Left colon (tissue), 2 donors: Measurements from ENCODE around the gene KCNQ2. TPM values are rescaled to one million over a fixed set of nuclear protein-coding genes. Genes with fewer than 3 reads are reported as not detected.

ENCODE experiments used
- ATAC-seq: fragments of 200-7000 bp; cut with Tn5 transposase; one replicate; pipeline ENCODE4 v1.9.1; 2020; ENCODE audit warnings: mild to moderate bottlenecking, moderate library complexity
- DNase-seq, 2 donors: peaks; one replicate each; pipeline ENCODE4 v3.0.0-alpha.2; 2020
- intact Hi-C, 2 donors: fragments of 100-400 bp; cut with DNase I in 1 of 2; cut with micrococcal nuclease in 1 of 2; formaldehyde crosslinking; loops; one replicate each; pipeline versions ENCODE4 v1.11.2 to v1.14.0; 2022; cut with DNase I, micrococcal nuclease
- total RNA-seq, 2 donors: library from RNA; stranded (reverse); fragmentation: NEBNext Ultra II Directional; extraction: Animal tissue kit (Norgen Biotek cat#: 25700); gene quantifications; one replicate each; pipeline ENCODE4 v1.2.1, GENCODE V29; 2021
- donor health status: DM: no; HTN: no; CAD: no.
- donor health status: DM: yes; HTN: yes; CAD: no.

Gene KCNQ2
- total RNA-seq, 2 donors from 2014 or later: 0.21 to 0.28 TPM

GRCh38 chr20:63428906-63429575, 43.4 kb downstream of the KCNQ2 start:
- intact Hi-C loops: no loop called here
- no peak for DNase-seq

DNA sequence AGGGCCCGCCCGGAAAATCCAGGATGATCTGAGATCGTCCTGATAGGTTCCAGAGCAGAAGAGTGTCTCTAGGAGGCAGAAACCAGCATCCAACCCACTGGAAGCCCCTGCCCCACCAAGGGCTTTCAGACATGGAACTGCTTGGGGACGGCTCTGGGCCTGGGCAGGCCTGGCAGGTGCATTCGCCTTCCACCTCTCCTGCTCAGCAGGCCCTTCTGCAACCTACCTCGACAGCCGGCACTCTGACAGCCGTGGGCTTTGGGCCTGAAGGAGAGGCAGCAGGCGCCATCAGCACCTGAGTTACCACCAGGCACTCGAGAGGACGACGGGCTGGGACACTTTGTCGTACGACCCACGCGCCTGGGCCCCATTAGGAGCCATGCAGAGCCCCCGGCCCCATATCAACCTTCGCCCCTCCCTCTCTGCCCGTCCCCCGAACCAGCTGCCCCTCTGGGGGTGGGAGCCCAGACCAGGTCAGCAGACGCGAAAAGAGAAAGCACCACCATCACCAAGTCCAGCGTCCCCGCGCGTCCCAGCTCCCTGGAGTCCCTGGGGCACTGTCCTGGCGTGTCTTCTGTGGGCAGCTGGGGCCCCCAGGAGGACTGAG, 44.6 kb downstream of the KCNQ2 start:
- ATAC-seq (no peak), DNase-seq (no peak)
- intact Hi-C loops: no loop called here

More at GRCh38 chr20:63428906-63429575, 43.4 kb downstream of the KCNQ2 start:
- ATAC-seq: no peak

DNA sequence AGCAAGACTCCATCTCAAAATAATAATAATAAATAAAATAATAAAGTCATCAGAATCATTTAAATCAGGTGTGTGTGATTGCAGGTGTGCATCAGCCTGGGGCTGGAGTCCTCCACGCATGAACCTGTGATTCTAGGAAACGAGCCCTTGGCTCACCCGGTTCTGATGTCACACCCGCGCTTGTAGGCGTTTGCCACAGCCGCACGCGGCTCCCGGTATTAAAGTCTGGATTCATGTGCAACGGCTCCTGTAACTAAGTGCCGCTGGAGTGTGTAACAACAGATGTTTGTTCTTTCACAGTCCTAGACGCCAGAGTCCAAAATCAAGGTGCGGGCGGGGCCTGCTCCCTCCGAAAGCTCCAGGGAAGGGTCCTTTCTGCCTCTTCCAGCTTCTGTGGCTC, 45.2 kb downstream of the KCNQ2 start:
- ATAC-seq: no peak
- intact Hi-C loops: no loop called here
- no peak for DNase-seq

DNA sequence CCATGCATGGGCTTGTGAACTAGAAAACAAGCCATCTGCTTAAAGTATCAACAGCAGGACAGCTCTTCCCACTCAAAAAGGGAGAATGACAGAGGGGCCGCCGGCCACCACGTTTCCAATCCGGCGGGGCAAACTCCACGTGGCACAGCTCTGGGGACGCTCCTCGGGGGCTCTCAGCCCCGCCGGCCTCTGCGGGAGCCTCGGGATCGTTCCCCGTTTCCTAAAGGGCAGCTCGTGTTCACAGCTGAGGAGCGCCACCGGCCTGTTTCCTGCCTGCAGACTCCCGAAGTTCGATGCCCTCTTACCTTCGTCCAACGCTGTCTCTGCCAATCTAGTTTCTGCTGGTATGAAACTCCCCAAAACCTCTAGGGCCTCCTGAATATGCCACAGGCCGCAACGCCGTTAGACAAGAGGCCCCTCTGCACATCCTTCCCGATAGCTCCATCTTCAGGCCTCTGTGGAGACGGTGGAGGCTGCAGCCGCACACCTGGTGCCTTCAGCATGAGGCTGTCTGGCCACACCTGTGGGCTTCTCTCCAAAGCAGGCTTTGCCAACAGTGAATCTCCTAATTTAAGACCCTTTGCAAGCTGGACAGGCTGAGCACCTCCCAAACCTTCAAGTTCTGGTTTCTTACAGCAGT, 46.5 kb downstream of the KCNQ2 start:
- no peak for ATAC-seq
- no peak for DNase-seq
- intact Hi-C loops: no loop called here

DNA sequence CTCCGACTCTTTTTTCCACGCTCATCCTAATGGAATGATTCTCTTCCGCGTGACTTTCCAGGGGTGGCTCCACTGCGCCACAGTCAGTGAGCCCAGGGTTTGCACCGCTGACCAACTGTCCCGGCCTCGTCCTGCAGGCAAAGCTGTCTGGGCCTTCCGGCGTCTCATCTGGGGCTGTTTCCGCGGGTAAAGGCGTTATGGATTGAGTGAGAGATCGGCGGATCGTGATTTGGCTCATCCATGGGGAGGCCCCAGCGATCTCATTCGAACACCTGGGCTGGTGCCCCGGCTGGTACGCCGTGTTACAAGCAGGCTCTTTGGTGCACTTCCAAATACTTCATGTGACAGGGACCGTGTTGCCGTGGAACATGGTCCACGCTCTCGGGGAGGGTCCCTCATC, 47.8 kb downstream of the KCNQ2 start:
- intact Hi-C loops: no loop called here
- no peak for DNase-seq
- ATAC-seq: no peak

- DNase-seq (no peak), ATAC-seq (no peak)
- intact Hi-C loops: no loop called here
These were observed 48.7 kb downstream of the KCNQ2 start for GRCh38 chr20:63423751-63424150.

DNA sequence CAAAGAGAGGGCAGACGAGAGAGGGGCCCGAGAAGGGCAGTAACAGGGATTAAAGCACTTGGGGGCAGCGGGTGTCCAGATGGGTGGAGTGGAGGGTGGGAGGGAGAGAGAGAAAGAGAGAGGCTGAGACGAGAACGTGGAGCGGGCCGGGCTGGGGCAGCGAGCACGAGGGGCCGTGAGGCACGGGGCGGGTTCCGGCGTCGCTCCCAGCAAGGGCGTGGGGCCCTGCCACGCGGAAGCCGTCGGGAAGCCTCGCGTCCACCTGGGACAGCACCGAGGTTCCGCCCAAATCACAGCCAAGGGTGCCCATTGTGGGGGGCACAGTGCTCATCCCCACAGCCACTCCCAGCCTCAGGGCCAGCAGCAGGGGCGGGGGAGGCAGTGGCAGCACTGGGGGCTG, 49.8 kb downstream of the KCNQ2 start:
- no peak for DNase-seq
- no peak for ATAC-seq
- intact Hi-C loops: no loop called here

DNA sequence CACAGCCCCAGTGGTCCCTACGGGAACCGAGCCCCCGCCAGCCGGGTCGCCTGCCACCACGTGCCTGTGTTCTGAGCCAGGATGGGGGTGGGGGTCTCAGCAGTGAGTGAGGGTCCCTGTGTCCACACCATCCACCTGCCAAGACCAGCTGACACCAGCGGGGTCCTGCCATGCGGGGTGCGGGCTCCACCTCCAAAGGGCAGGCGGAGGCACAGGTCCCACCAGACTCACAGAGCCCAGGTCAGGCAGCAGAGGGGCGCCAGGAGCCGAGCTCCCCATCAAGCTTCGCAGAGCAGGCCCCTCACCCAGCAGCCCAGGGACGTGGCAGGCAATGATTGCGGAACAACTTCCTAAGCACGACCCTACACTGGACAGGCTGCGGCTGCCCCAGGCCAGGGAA, 50.5 kb downstream of the KCNQ2 start:
- ATAC-seq (no peak), DNase-seq (no peak)
- intact Hi-C loops: no loop called here

DNA sequence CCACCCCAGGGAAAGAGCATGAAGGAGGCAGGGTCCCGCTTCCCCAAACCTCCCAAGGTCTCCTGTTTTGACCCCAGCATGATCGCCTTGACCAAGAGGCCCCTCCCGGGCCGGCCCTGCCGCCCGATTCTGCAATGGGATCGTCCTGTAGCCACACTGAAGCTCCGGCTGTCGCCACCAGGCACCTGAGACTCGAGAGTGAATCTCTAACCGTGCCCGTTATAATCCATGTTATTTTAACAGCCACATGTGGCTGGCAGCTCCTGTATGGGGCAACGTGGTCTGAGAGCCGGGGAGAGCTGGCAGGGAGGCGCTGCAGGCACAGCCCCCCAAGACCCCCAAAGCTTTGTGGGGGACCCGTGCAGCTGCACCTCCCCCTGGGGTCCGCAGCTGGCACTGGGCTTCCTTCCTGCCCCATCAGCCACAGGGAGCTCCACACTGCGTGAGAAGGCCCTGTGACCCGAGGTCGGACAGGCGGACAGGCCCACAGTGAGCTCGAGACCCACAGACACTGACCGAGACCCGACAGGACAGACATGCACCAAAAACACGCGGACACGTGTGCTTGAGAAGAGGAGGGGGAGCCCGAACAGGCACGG, 51.3 kb downstream of the KCNQ2 start:
- intact Hi-C loops: no loop called here
- ATAC-seq (no peak), DNase-seq (no peak)

GRCh38 chr20:63420359-63421093, 51.9 kb downstream of the KCNQ2 start:
- intact Hi-C loops: no loop called here
- DNase-seq (no peak), ATAC-seq (no peak)

- ATAC-seq: no peak
- intact Hi-C loops: no loop called here
- DNase-seq: no peak
These were observed 53.2 kb downstream of the KCNQ2 start for GRCh38 chr20:63419299-63419698.

- intact Hi-C loops: no loop called here
These were observed 53.8 kb downstream of the KCNQ2 start for GRCh38 chr20:63418617-63419016.

DNA sequence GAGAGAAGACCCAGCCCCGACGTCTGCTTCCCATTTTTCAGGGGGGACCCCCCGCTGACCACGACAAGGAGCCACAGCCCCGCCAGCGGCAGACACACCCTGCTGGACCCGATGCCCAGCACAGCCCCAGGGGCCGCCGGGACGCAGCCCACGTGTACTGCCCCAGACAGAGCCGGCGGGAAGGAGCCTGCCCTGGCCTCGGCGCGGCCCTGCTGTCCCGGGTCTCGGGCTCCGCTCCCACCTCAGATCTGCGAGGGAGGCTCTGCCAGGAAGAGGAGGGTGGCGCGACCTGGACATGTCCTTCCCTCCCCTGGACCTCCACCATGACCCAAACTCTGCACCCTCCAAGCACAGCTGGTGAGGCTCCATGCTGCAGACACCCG, 54.7 kb downstream of the KCNQ2 start:
- ATAC-seq: no peak
- intact Hi-C loops: no loop called here
- no peak for DNase-seq

More at GRCh38 chr20:63418617-63419016, 53.8 kb downstream of the KCNQ2 start:
- no peak for DNase-seq
- ATAC-seq: no peak

DNA sequence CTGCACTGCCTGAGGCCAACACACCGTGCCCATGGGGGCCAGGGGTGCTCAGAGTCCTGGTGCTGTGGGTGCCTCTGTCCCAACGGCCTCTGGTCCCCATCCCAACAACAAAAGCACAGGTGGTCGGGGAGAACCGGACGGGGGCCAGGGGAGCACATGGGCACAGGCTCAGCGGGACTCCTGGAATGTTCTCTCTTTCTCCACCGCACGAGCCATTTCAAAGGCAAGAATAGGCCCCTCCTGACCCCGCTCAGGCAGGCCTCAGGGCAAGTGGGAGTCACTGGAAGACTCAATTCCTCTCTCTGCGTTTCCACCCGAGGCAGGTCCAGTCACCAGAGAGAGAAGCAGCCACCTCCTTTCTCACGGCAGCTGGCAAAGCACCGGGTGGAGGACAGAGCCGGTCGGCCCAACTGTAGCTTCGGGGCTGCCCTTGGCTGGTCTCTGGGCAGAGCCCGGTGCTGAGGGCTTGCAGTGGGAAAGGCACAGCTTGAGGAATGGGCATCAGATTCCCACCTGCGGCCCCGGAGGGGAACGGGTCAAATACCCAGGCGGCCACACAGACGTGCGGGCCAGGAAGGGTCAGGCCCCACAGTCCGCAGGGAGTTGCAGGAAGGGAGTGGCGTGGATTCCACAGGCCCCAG, 55.2 kb downstream of the KCNQ2 start:
- DNase-seq (no peak), ATAC-seq (no peak)
- intact Hi-C loops: no loop called here

DNA sequence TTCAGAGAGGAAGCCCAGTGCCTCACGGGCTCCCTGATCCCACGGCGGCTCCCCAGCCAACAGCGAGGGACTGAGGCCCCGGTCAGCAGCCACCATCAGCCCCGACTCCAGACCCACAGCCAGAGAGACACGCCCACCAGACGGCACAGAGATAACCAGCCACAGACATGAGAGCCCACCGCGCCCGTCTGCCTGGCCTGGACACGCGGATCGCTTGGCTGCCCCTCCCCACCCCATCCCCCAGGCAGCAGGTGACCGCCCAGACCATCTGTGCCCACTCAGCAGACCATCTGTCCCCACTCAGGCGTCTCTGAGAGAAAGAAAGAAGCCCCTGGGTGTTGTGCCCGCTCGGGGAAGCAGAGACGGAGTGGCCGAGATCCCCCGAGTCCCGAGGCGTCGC, 55.8 kb downstream of the KCNQ2 start:
- no peak for DNase-seq
- intact Hi-C loops: no loop called here
- no peak for ATAC-seq

DNA sequence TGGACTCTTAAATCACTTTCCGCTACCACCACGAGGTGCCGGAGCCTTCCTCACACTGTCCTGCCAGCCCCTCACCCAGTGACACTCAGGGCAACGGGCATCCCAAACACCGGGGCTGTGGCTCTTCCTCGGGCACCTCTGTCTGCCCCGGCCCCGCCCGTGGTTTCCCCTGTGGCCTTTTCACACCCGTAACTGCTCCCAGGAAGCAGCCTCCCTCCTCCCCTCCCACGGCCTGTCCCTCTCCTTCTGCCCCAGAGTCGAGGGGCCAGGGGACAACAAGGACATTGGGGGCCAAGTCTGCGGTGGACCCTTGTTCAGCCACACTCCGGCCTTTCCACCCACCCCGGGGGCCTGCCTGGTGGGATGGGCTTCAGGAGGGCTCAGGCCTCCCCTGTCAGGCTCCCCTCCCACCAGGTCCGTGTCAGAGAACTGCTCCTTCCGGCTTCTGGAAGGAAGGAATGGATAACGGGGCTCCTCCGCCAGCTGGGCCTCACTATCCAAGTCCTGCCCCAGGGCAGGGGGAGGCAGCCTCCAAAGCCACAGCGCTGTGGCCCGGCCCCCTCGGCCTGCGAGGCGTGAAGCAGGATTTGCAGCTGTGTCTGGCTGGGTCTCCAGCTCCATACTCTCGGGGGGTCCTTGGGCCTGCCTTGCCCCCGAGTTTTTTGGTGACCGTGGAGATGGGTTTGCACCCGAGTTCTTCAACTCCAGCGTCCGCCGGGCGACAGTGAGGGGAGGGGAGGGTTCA, 56.6 kb downstream of the KCNQ2 start:
- DNase-seq (no peak), ATAC-seq (no peak)
- intact Hi-C loops: no loop called here

GRCh38 chr20:63414720-63415430, 57.6 kb downstream of the KCNQ2 start:
- intact Hi-C loops: no loop called here
- no peak for DNase-seq
- ATAC-seq: no peak
